GM18505 (cell line): ENCODE data around the gene COQ7.

Experiments used
- ATAC-seq: cut with Tn5 transposase; IDR thresholded peaks from one replicate; pipeline ENCODE4 v1.9.1; 2021; ENCODE audit not compliant: unreplicated experiment
- POLR2A ChIP-seq: IDR thresholded peaks from 4 replicates; pipeline ENCODE4 v1.6.1; 2011; ENCODE audit warnings: borderline replicate concordance; ENCODE audit not compliant: insufficient read depth, insufficient read length; ENCODE audit errors: extremely low read depth

COQ7 gene

DNA sequence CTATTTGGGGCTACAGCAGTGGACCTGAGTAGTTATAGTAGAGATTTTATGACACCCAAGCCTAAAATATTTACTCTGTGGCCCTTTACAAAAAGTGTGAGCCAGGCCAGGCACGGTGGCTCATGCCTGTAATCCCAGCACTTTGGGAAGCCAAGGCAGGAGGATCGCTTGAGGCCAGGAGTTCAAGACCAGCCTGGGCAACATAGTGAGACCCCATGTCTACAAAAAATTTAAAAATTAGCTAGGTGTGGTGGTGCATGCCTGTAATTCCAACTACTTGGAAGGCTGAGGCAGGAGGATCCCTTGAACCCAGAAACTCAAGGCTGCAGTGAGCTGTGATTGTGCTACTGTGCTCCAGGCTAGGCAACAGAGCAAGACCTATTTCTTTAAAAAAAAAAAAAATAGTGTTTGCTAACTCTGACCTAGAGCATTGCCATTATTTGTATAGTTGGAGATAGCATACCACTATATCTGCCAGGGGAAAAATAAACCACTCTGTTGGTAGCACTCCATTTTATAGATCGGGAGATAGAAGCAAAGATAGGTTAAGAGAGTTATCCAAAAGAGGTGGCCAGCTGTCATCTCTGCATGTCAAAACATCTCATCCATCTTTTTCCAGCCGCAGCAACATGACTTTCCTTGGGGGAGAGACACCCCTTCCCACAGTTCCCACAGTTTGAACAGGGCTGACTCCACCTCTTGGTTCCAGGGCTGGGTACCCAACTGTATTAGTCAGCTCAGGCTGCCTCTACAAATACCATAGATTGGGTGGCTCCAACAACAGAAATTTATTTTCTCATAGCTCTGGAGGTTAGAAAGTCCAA is 43.3 kb downstream of the COQ7 start:
- no peak for ATAC-seq
- no peak for TF ChIP-seq POLR2A

DNA sequence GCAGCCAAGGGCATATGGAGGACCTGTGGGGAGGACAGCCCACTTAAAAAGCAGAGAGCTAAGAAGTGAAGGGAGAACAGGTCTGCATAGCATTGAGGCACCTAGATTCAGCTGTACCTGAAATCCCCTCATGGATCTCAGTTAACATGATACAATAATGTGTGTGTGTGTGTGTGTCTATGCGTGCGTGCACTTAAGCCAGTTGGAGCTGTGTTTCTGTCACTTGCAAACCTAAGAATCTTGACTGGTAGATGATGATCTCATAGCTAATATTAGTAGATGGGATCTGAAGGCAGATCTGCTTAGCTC is 44.6 kb downstream of the COQ7 start:
- no peak for ATAC-seq
- no peak for TF ChIP-seq POLR2A

- peak; percentile 48 for ATAC-seq
- TF ChIP-seq POLR2A = peak; percentile 37
Measured at GRCh38 chr16:19113577-19114358, 46.4 kb downstream of the COQ7 start, which contains the start of gene ITPRIPL2. TSS of gene ITPRIPL2 (plus strand) at chr16:19113964. CDS start at chr16:19114462, 498 bp downstream.

- peak; percentile 26 for ATAC-seq
- no peak for TF ChIP-seq POLR2A
Measured at GRCh38 chr16:19114359-19115147, 47.1 kb downstream of the COQ7 start.

DNA sequence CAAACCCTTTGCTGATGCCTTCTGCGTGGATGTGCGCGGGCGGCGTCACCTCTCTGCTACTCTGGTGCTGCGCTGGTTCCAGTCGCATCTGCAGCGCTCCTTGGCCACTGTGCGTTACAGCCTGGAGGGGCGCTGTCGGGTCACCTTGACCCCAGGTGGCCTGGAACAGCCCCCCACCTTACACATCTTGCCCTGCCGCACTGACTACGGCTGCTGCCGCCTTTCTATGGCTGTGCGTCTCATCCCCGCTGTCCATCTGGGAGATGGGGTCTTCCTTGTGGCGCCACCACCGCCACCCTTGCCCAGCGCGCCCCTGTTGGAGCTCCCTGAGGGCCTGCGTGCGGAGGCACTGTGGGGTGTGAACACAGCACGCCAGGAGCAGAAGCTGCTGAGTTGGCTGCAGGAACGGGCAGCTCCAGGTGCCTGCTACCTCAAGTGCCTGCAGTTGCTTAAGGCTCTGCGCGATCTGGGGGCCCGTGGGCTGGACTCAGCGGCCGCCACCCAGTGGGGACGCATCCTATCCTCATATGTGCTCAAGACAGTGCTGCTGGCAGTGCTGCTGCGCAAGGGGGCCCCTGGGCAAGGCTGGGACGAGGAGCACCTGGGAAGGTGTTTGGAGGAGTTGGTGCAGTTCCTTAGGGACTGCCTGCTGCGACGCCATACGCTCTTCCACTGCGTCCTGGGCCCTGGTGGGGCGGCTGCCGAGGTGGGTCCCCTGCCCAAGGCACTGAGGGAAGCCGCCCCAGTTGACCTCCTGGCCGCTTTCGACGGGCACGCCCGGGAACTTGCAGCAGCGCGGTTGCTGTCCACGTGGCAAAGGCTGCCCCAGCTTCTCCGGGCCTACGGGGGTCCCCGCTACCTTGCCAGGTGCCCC is 48.0 kb downstream of the COQ7 start:
- ATAC-seq = no peak
- no peak for TF ChIP-seq POLR2A

DNA sequence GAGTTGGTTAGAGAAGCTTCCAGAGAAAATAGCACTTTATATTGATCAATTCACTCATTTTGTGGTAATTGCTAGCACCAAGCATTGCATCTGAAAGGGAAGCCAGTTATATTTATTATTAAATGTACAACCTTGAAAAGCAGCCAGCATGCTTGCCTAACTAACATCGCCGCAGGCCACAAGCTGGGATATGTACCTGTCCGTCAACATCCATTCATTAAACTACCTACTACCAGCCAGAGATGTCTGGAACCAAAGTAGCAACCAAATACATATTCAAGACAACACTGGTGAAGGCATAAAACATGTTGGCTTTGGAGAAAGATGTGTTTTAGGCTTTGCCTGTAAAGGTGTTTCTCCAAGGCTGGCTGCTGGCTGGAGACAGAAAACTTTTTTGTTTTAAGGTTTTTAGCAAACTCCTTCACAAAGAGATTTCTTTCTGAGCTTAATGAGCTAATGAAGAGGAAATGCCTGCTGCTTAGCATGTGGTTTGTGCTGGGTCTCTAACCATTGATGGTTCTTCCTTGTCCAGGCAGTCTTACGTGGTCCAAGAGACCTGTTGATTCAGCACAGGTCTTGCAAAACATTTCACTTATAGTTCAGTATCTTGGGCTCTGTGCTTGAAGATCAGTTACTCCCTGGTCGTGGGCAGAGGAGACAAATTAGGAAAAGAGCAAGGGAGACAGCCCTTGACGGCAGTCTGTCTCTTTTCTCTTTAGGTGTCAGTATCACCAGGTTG is 49.5 kb downstream of the COQ7 start:
- no peak for ATAC-seq
- no peak for TF ChIP-seq POLR2A

DNA sequence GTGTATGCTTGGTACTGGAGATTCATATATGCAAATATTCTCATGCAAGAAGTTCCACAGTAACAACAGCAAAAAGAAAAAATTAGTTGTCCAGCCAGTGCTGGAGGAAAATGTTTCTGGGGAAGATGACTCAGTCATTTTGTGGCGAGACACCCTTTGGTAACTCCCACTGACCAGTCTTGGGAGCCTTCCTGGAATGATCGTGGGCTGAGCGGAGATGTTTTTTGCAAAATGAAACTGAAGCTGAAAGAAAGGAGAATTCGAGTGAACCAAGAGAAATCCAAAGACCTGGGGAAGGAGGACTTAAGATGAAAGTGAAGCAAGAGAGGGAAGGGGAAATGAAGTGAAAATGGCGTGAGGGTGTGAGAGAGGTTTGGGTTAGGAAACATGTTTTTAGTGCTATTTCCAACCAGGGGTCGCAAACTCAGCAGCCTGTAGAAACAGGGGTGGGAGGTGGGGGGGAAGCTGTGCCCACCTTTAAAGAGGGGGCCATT is 51.6 kb downstream of the COQ7 start:
- ATAC-seq = no peak
- TF ChIP-seq POLR2A = peak; percentile 32

DNA sequence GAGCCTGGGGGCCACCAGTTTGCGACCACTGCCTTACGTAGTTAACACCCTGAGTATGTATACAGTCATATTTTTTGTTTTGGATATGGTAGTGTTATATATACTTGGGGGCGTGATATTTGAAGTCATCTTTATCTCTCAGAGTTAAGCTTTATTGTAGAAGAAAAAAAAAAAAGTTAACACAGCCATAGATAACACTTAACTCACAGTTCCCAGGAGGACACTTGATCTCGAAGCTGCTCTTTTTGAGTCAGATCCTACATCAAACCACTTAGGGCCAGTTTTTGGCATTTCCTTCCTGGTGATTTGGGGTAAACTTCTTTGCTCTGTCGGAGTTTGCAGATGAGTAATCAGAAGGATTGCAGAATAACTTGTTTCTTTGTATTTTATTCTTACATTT is 52.1 kb downstream of the COQ7 start:
- no peak for TF ChIP-seq POLR2A
- no peak for ATAC-seq

DNA sequence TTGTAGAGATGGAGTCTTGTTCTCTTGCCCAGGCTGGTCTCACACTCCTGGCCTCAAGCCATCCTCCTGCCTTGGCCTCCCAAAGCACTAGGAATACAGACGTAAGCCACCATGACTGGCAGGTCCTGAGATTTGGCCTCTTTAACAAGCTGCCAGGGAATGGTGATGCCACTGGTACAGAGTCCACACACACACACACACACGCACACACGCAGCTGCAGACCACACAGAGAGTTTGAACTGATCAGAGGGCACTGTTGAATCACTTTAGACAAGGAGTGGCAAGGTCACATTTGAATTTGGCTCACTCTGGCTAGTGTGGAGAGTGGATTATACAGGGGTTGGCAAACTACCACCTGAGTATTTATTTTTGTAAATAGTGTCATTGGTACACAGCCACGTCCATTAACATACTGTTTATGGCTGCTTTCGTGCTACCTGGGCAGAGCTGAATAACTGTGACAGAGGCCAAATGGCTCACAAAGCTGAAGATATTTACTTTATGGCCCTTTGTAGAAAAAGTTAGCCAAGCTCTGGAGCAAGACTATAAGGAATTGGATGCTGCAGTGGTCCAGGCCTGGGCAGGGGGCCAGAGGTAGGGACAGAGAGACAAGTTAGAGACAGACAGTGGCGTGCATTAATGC is 56.2 kb downstream of the COQ7 start:
- ATAC-seq = no peak
- no peak for TF ChIP-seq POLR2A

DNA sequence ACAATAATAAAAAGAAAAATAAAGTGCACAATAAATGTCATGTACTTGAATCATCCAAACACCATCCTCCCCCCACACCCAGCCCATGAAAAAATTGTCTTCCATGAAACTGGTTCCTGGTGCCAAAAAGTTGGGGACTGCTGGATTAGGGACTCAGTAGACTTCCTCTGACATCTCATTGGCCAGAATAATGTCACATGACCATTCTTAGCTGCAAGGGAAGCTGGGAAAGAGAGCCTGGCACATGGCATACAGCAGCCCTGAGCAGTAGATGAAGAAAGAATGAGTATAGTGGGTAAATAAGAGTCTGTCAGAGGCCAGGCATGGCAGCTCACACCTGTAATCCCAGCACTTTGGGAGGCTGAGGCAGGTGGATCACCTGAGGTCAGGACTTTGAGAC is 58.9 kb downstream of the COQ7 start:
- ATAC-seq = no peak
- no peak for TF ChIP-seq POLR2A

GRCh38 chr16:19127205-19127604 is 59.8 kb downstream of the COQ7 start:
- no peak for TF ChIP-seq POLR2A
- ATAC-seq = peak; percentile 46

- peak; percentile 43 for ATAC-seq
- no peak for TF ChIP-seq POLR2A
Measured at GRCh38 chr16:19127674-19128131, 60.3 kb downstream of the COQ7 start.
